IPS DF 19.7 (cell line): ENCODE measurements around the gene JOSD2.
A peak's percentile ranks its signal among the peaks of the same experiment; 100 is the strongest.
"Not testable (repeated sequence)": the region's sequence is repeated elsewhere in the genome, so short reads cannot be mapped to it uniquely, and the experiment has no call there.

Experiments
- DNase-seq: peaks from one replicate; pipeline ENCODE4 v3.0.0-alpha.2; 2013; ENCODE audit warnings: low read depth, low spot score

JOSD2 gene

GRCh38 chr19:50547385-50548190, 36.6 kb upstream of the JOSD2 start:
- no peak for DNase-seq

GRCh38 chr19:50546527-50547221, 35.7 kb upstream of the JOSD2 start:
- DNase-seq: no peak

GRCh38 chr19:50542943-50543342, 32.0 kb upstream of the JOSD2 start:
- no peak for DNase-seq

- DNase-seq: peak; percentile 90
Observed at GRCh38 chr19:50537769-50538230, 26.8 kb upstream of the JOSD2 start.

GRCh38 chr19:50537306-50537685, 26.3 kb upstream of the JOSD2 start:
- no peak for DNase-seq

GRCh38 chr19:50536662-50537305, 25.8 kb upstream of the JOSD2 start:
- no peak for DNase-seq

- no peak for DNase-seq
Observed at GRCh38 chr19:50535672-50536187, 24.7 kb upstream of the JOSD2 start.

GRCh38 chr19:50534478-50534877, 23.5 kb upstream of the JOSD2 start:
- no peak for DNase-seq

GRCh38 chr19:50532952-50533351, 22.0 kb upstream of the JOSD2 start:
- DNase-seq: no peak

GRCh38 chr19:50531171-50531612, 20.2 kb upstream of the JOSD2 start:
- DNase-seq: no peak

GRCh38 chr19:50528052-50528451, 17.1 kb upstream of the JOSD2 start:
- not testable (repeated sequence) for DNase-seq

GRCh38 chr19:50522881-50523280, 11.9 kb upstream of the JOSD2 start:
- DNase-seq: no peak

- DNase-seq: no peak
Observed at GRCh38 chr19:50520822-50521465, 10.0 kb upstream of the JOSD2 start.

GRCh38 chr19:50519006-50519575, 8.1 kb upstream of the JOSD2 start:
- no peak for DNase-seq

- DNase-seq: no peak
Observed at GRCh38 chr19:50518091-50519005, 7.4 kb upstream of the JOSD2 start.

- DNase-seq: no peak
Observed at GRCh38 chr19:50517704-50518075, 6.7 kb upstream of the JOSD2 start.

- no peak for DNase-seq
Observed at GRCh38 chr19:50516964-50517703, 6.1 kb upstream of the JOSD2 start.

GRCh38 chr19:50516456-50516855, 5.5 kb upstream of the JOSD2 start:
- no peak for DNase-seq

GRCh38 chr19:50515168-50515561, 4.2 kb upstream of the JOSD2 start:
- DNase-seq: no peak
